ENCODE data around the gene B9D1. TPM values are rescaled to one million over a fixed set of nuclear protein-coding genes. Genes with fewer than 3 reads are reported as not detected.

B9D1 gene
- total RNA-seq, 1 donor from 2014 or later = 49.1 TPM

DNA sequence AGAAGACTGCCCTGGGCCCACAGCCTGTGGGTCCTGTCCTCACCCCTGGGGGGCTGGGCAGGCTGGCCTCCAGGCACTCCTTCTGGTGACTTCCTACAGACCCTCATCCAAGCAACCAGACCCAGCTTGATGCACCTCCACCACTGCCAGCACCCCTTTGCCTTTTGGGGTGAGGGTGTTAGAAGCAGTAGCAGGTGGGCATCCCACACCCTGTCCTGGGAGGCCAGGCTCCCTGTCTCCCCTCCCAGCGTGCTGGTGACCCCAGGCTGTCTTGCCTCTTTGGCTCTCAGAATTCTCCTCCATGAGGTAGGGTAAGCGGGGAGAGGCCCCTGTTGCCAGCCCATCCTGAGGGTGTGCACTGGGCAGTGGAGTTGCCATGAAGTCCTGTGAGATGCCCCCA is 33.4 kb downstream of the B9D1 start:
- H3K36me3 ChIP-seq = peaks cover 13 to 31% of the 10 kb centered on the region in 2 donors
- peak in 1 of 2 donors; percentile 7 for DNase-seq (ENCODE audit: low spot score in 2 of 2)

DNA sequence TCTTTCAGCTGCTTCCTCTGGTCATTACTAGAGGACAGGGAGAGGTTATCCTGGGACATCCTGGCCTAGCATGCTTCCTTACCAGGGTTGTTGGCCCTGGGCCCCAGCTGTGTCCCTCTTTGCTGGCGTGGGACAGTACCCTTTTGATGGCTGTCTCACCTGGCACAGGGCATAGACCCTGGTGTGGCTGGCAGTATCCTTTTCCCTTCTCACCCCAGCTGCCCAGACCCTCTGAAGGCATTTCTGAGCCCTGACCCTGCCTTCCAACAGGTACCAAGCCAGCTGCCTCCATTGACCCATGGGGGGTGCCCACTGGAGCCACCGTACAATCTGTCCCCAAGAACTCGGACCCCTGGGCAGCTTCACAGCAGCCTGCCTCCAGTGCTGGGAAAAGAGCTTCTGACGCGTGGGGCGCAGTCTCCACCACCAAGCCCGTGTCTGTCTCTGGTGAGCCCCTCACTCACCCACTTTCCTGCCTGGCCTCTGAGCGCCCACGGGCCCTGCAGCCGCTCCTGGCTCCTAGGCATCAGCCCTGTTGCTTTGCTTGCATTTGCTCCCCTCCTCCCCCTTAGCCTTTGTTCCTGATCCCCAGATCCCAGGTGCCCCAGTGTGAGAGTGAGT is 34.0 kb downstream of the B9D1 start:
- no peak overlapping the region for H3K27ac ChIP-seq
- peak in 1 of 2 donors; percentile 1 for DNase-seq (ENCODE audit: low spot score in 2 of 2)
- no peak overlapping the region for H3K4me3 ChIP-seq
- TF ChIP-seq, protein P1, sequence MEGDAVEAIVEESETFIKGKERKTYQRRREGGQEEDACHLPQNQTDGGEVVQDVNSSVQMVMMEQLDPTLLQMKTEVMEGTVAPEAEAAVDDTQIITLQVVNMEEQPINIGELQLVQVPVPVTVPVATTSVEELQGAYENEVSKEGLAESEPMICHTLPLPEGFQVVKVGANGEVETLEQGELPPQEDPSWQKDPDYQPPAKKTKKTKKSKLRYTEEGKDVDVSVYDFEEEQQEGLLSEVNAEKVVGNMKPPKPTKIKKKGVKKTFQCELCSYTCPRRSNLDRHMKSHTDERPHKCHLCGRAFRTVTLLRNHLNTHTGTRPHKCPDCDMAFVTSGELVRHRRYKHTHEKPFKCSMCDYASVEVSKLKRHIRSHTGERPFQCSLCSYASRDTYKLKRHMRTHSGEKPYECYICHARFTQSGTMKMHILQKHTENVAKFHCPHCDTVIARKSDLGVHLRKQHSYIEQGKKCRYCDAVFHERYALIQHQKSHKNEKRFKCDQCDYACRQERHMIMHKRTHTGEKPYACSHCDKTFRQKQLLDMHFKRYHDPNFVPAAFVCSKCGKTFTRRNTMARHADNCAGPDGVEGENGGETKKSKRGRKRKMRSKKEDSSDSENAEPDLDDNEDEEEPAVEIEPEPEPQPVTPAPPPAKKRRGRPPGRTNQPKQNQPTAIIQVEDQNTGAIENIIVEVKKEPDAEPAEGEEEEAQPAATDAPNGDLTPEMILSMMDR (IDR thresholded peaks at IDR 0.05) = no peak
- intact Hi-C loops (cut with DNase I) = no loop called here
- peaks cover 7 to 30% of the 10 kb centered on the region in 2 donors for H3K36me3 ChIP-seq
- no peaks in the 10 kb centered on the region for H3K27me3 ChIP-seq
- H3K9me3 ChIP-seq = peaks cover 0 to 11% of the 10 kb centered on the region in 2 donors
- no peaks in the 10 kb centered on the region for H3K4me1 ChIP-seq

More for the DNA sequence above, 33.4 kb downstream of the B9D1 start:
- Histone ChIP-seq H3K27me3 (no peaks in the 10 kb centered on the region), H3K27ac (no peak overlapping the region), H3K4me3 (no peak overlapping the region), H3K4me1 (no peaks in the 10 kb centered on the region), H3K9me3 (peaks cover 0 to 11% of the 10 kb centered on the region in 2 donors)
- intact Hi-C loops (cut with DNase I) = no loop called here
- TF ChIP-seq, protein P1 (IDR thresholded peaks at IDR 0.05) = no peak

DNA sequence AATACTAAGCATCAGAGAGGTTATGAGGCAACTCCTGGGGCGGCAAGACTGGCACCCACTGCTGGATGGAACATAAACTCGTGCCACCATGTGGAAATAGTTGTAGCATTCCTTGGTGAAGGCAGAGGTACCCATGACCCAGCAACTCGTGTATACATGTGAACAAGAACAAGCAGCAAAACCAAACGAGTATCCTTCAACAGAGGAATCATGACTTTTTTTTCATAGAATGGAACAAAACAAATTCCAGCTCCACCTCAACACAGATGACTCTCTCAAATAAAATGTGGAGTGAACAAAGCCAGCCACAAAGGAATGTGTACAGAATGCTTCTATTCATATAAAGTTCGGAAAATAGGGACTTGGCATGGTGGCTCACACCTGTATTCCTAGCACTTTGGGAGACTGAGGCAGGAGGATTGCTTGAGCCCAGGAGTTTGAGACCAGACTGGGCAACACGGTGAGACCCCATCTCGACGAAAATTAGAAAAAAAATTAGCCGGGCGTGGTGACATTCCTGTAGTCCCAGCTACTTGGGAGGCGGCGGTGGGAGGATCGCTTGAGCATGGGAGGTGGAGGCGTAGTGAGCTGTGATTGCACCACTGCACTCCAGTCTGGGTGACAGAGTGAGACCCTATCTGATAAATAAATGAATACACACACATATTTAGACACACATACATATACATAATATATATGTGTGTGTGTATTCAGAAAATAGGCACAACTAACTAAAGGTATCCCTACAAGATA is 35.3 kb downstream of the B9D1 start:
- peaks cover 7 to 29% of the 10 kb centered on the region in 2 donors for H3K36me3 ChIP-seq
- intact Hi-C loops (cut with DNase I) = no loop called here

DNA sequence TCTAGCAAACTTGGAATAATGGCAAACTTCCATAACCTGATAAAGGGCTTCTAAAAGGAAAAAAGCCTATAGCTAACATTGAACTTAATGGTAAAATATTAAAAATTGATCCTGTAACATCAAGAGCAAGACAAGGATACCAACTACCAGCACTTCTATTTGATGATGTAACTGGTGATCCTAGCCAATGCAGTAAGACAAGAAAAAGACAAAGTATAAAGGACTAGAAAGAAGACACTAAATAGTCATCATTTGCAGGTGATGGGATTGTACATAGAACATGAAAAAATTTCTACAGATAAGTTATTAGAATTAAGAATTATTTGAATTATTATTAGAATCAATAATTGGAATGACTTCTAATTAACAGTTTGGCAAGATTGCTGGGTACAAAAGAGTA is 37.0 kb downstream of the B9D1 start:
- Histone ChIP-seq H3K27me3 (no peaks in the 10 kb centered on the region), H3K27ac (no peak overlapping the region), H3K4me3 (no peak overlapping the region), H3K36me3 (peaks cover 12 to 32% of the 10 kb centered on the region in 2 donors), H3K4me1 (no peaks in the 10 kb centered on the region), H3K9me3 (peaks cover 0 to 11% of the 10 kb centered on the region in 2 donors)
- intact Hi-C loops (cut with DNase I) = no loop called here
- DNase-seq (ENCODE audit: low spot score in 2 of 2) = no peak
- TF ChIP-seq, protein P1 (IDR thresholded peaks at IDR 0.05) = no peak

More for the DNA sequence above, 35.3 kb downstream of the B9D1 start:
- Histone ChIP-seq H3K4me3 (no peak overlapping the region), H3K27me3 (no peaks in the 10 kb centered on the region), H3K27ac (no peak overlapping the region), H3K9me3 (peaks cover 0 to 11% of the 10 kb centered on the region in 2 donors), H3K4me1 (no peaks in the 10 kb centered on the region)
- TF ChIP-seq, protein P1 (IDR thresholded peaks at IDR 0.05) = no peak
- peak in 1 of 2 donors; percentile 5 for DNase-seq (ENCODE audit: low spot score in 2 of 2)

DNA sequence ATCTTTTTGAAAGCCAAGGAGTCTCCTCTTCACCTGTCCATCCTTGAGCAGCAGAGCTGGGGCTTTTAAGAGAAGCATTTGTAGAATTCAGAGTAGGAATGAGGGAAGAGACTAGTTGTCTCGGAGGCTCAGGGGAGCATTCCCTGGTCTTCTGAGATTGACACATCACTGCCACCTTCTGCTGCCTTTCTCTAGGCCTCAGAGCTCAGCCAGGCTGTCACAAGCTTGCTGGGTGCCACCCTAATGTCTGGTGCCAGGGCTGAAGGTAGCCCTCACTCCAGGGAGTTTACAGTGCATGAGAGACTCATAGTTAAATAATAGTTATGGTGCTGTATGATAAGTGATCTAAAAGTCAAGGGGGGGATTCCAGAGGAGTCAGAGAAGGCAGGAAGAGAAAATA is 39.7 kb downstream of the B9D1 start:
- TF ChIP-seq, protein P1 (IDR thresholded peaks at IDR 0.05) = no peak
- Histone ChIP-seq H3K4me1 (no peaks in the 10 kb centered on the region), H3K27me3 (no peaks in the 10 kb centered on the region), H3K27ac (no peak overlapping the region), H3K4me3 (no peak overlapping the region), H3K9me3 (peaks cover 0 to 11% of the 10 kb centered on the region in 2 donors), H3K36me3 (peaks cover 5 to 18% of the 10 kb centered on the region in 2 donors)
- intact Hi-C loops (cut with DNase I) = no loop called here
- no peak for DNase-seq (ENCODE audit: low spot score in 2 of 2)

All from ascending aorta (tissue), 2 donors.